HTR-8/SVneo (cell line): Measurements from ENCODE around the gene GDF7.

Experiments
- DNase-seq: peaks from one replicate; pipeline ENCODE4 v3.0.0; 2011; ENCODE audit warnings: low spot score, mixed read lengths; ENCODE audit not compliant: insufficient read length
- FAIRE-seq: peaks from 2 replicates; lab custom pipeline; 2011; peaks lifted over from hg19 to GRCh38; lab: Jason Lieb, UNC

The GDF7 gene

GRCh38 chr2:20642055-20642971 is 24.6 kb upstream of the GDF7 start:
- FAIRE-seq (peak; percentile 97), DNase-seq (peak; percentile 94)

- FAIRE-seq (peak; percentile 64), DNase-seq (no peak)
Observed at GRCh38 chr2:20643060-20643459, 23.9 kb upstream of the GDF7 start.

- DNase-seq (no peak), FAIRE-seq (no peak)
Observed at GRCh38 chr2:20643826-20644225, 23.1 kb upstream of the GDF7 start.

- FAIRE-seq (no peak), DNase-seq (no peak)
Observed at GRCh38 chr2:20645301-20645701, 21.6 kb upstream of the GDF7 start.

GRCh38 chr2:20645761-20646160 is 21.2 kb upstream of the GDF7 start:
- FAIRE-seq (no peak), DNase-seq (no peak)

GRCh38 chr2:20646446-20646845 is 20.5 kb upstream of the GDF7 start:
- FAIRE-seq (peak; percentile 77), DNase-seq (no peak)

- DNase-seq (no peak), FAIRE-seq (peak; percentile 9)
Observed at GRCh38 chr2:20647211-20647610, 19.7 kb upstream of the GDF7 start.

GRCh38 chr2:20647738-20648137 is 19.2 kb upstream of the GDF7 start:
- FAIRE-seq (no peak), DNase-seq (no peak)

- FAIRE-seq, result no peak
- no peak for DNase-seq
Observed at GRCh38 chr2:20648206-20648605, 18.7 kb upstream of the GDF7 start.

- FAIRE-seq (no peak), DNase-seq (no peak)
Observed at GRCh38 chr2:20648831-20649230, 18.1 kb upstream of the GDF7 start.

GRCh38 chr2:20649576-20649975 is 17.4 kb upstream of the GDF7 start:
- no peak for FAIRE-seq
- no peak for DNase-seq

GRCh38 chr2:20649976-20650375 is 17.0 kb upstream of the GDF7 start:
- FAIRE-seq, result peak; percentile 31
- DNase-seq, result no peak

GRCh38 chr2:20650393-20650876 is 16.5 kb upstream of the GDF7 start:
- DNase-seq, result no peak
- peak; percentile 4 for FAIRE-seq

- FAIRE-seq (peak; percentile 99), DNase-seq (peak; percentile 94)
Observed at GRCh38 chr2:20650877-20651730, 15.8 kb upstream of the GDF7 start, which contains the start of gene HS1BP3. Gene HS1BP3 (minus strand): TSS chr2:20651098. CDS start chr2:20651063, 35 bp downstream.

- DNase-seq (no peak), FAIRE-seq (no peak)
Observed at GRCh38 chr2:20651731-20652099, 15.2 kb upstream of the GDF7 start.

GRCh38 chr2:20652141-20652540 is 14.8 kb upstream of the GDF7 start:
- DNase-seq (no peak), FAIRE-seq (peak; percentile 68)

GRCh38 chr2:20652673-20653575 is 14.0 kb upstream of the GDF7 start:
- DNase-seq, result no peak
- no peak for FAIRE-seq

- DNase-seq (no peak), FAIRE-seq (no peak)
Observed at GRCh38 chr2:20653695-20654534, 13.0 kb upstream of the GDF7 start.

GRCh38 chr2:20654535-20654813 is 12.5 kb upstream of the GDF7 start:
- FAIRE-seq (no peak), DNase-seq (no peak)
